Fibroblast of skin of scalp (primary cell): ENCODE data around the gene ARHGAP8.
"Not testable (repeated sequence)": the region's sequence is repeated elsewhere in the genome, so short reads cannot be mapped to it uniquely, and the experiment has no call there.

Source experiments
- DNase-seq: peaks from one replicate; pipeline ENCODE4 v3.0.0-alpha.2; 2013

Gene ARHGAP8

DNA sequence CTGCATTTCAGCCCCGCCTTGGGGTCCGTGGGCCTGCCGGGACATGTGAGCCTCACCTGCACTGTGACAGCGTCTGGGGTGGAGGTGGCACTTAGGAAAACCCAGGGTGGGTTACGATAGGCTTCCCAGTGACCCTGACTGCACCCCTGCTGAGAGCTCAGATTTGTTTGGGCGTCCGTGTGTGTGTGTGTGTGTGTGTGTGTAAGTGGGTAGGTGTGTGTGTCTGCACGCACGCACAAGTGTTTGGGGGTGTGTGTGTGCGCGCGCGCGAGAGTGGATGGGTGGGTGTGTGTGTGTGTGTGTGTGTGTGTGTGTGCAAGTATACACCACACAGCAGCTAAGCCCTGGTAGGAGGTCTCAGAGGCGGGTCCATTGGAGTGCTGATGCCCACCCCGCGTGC, 12.1 kb upstream of the ARHGAP8 start:
- DNase-seq: no peak

DNA sequence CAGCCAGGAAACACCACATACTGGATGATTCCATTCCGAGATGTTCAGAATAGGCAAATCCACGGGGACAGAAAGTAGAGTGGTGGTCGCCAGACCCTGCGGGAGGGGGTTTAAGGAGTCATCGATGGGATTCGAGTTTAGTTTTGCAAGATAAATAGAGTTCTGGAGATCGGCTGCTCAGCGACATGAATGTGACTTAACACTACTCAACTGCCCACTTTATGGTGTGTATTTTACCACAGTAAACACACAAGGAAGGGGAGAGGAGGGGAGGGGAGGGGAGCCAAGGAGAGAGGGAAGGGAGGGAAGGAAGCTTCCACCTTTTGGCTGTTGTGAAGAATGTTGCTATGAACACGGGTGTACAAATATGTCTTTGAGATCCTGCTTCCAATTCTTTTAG, 10.4 kb upstream of the ARHGAP8 start:
- DNase-seq: no peak

DNA sequence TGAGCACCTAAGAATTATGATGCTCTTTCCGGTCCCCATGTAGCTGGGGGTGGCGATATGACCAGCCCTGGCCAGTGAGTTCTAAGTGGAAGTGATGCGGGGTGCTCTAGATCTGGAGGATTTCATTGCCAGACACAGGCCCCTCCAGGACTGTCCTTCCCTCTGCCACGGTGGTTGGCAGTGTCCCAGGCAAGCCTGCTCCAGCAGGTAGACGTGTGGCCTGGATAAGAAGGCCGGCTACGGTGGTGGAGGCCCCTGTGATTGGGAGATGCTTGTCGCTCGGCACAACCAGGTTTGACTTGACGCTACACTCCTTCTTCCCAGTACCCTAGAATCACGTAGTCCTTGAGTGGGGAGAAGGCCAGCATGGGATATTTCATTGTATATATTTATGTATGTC, 9.1 kb upstream of the ARHGAP8 start:
- no peak for DNase-seq

DNA sequence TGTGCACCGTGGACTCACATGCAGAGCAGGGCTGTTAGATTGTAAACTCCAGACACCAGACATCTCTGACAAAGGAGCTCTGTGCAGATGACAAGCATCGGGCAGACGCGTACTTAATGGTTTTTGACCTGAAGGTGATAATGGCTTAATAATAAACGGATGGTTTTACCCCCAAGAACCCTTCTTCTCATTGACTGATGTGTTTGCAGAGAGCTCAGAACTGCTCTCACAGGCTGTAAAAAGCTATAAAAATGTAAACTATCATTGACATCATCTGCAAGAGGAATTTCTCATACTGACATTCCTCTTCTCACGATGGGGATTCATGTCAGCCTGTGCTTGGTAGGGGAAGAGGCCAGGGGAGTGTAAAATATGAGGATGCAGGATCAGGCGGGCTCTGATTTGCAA, 8.6 kb upstream of the ARHGAP8 start:
- peak; percentile 30 for DNase-seq

DNA sequence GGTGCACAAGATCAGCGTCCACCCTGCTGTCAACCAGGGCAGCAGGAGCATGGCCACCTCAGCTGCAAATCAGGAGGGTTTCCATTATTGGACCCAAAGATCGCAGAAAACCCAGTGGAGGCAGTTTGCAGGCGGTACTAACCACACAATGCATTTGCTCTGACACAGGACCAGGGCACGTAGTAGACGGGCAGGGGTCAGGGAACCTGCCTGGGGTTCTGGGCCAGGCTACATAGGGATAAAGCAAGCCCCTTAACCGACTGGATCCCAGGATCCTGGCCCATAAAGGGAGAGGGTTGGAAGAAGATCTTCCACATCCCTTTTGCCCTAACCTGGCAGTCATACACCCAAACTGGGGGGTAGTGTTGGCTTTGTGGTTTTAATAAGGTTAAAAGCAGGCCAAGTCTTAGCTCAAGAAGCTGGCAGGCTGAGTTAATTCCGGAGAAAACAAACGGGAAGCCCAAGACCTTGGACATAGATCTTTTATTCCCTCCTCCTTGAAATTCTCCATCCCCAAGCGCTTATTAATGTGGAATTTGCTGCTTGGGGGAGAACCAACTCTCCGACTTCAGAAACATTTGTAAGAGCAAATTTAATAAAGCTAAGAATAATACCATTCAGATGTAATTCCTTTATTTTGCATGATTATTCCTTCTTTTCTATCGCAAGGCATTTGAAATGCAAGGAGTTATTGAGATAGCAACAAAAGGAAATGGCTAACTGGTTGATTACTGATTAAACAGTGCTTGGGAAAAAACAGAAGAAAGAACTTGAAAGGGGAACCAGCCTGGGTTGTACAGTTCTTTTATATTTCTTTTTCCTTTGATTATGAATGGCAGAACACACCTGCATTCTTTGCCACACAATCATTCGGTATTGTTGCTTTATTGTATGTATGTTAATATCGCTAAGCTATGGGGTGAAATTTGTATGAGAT, 6.3 kb upstream of the ARHGAP8 start:
- DNase-seq: no peak

DNA sequence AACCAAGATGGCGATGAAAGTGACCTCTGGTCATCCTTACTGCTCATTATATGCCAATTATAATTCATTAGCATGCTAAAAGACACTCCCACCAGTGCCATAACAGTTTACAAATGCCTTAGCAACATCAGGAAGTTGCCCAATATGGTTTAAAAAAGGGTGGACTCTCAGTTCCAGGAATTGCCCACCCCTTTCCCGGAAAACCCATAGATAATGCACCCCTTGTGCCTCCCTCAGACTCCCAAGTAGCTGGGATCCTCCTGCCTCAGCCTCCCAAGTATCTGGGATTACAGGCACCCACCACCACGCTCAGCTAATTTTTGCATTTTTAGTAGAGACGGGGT, 4.6 kb upstream of the ARHGAP8 start:
- DNase-seq: not testable (repeated sequence)

DNA sequence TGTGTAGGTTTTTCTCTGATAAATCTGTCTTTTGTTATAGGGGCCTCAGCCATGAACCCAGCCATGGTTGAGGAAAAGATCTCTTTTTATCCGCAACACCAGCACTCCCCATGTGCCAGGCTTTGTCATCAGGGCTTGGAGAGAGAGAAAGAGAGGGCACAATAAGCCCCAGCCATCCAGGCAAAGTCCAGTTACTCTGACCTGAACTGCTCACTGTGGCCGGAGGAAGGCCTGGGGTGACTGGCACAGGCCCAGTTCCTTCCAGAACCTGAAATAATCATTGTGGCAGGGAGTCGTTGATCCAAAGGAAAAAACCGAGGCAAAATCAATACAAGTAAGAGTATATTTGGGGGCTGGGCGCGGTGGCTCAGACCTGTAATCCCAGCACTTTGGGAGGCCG, 3.9 kb upstream of the ARHGAP8 start:
- no peak for DNase-seq

DNA sequence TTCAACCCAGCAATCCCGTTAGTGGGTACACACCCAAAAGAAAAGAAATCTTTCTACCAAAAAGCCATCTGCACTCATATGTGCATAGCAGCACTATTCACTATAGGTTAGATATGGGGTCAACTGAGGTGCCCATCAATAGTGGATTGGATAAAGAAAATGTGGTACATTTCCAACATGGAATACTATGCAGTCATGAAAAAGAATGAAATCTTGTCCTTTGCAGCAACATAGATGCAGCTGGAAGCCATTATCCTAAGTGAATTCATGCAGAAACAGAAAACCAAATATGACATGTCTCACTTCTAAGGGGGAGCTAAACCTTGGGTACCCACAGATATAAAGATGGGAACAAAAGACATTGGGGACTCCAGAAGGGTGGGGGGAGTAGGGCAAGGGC, 1.9 kb upstream of the ARHGAP8 start:
- DNase-seq: no peak

DNA sequence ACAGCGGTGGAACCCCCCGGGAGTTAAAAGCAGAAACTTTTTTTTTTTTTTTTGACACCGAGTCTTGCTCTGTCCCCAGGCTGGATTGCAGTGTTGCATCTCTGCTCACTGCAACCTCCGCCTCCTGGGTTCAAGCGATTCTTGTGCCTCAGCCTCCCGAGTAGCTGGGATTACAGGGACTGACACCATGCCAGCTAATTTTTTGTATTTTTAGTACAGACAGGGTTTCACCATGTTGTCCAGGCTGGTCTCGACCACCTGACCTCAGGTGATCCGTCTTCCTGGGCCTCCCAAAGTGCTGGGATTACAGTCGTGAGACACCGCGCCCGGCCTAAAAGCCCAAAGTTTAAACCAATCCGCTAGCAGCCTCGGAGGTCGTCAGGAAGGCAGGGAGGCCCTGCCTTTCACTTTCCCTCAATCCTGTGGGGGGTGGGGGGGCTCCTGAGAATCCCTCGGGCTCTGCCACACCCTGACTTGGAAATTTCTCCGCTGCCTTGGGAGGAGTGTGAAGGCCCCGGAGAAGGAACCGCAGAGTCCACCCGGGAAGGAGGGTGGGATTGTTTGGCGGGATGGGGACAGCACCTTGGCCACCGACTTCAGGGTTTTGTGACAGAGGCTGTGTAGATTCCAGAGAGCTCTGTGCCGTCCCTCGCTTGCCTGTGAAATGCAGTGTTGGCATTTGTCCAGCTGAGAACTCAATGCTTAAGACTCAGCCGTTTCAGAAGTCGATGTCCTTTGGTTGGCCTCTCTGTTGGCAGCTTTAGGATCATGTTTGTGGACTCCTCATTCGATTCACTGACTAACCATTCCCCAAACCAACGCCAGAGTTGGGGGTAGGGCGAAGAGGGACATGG, 1.0 kb downstream of the ARHGAP8 start:
- peak; percentile 73 for DNase-seq

DNA sequence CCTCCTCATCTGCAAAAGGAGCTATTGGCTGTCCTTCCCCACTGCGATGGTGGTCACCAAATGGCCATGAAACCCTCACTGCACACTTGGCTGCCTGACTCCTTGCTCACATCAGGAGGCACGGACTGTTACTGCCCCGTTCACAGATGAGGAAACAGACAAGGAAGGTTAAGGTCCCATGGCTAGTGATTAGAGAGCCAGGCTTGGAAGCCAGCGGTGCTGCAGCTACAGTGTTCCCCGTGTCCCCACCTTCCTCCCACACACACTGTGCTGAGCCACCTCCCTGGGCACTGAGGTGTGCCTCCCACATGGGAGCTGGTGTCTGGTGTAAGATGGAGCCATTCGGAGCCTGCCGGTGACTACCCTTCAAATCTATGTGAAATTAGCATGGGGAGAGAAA, 2.6 kb downstream of the ARHGAP8 start:
- no peak for DNase-seq

DNA sequence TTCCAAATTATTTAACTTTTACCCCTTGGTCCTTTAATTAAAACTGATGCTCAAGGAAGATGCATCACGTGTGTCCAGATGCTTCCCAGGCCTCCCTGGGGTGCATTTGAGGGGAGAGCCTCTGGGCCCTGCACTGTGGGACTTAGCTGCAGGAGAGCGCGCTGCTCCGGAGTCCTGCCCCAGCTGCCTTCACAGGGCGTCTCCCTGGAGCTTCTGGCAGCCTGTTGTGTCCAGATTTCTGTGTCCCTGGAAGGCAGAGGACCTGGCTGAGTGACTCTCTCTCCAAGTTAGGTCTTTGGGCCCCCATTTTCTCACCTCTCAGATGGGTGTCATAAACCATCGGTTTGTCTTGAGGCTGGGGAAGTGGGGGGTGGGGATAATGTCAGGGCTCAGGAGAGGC, 3.0 kb downstream of the ARHGAP8 start:
- DNase-seq: no peak

DNA sequence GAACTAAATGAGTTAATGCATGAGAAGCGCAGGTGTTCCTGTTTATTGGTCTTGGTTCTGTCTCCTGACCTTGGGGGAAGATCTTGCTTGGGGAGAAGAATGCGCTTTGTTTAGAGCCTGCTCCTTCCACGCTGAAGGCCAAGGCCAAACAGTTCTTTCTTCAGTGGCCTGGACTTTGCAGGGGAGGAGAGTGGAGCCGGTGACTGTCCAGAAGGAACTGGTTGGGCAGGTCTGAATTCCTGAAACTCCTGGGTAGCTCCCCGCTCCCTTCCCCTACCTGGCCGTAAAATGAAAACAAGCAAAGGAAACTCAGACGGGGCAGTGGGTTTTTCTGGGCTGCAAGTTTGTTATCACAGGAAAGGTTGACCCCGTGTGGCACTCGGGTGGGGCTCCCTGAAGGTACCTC, 3.6 kb downstream of the ARHGAP8 start:
- DNase-seq: no peak

DNA sequence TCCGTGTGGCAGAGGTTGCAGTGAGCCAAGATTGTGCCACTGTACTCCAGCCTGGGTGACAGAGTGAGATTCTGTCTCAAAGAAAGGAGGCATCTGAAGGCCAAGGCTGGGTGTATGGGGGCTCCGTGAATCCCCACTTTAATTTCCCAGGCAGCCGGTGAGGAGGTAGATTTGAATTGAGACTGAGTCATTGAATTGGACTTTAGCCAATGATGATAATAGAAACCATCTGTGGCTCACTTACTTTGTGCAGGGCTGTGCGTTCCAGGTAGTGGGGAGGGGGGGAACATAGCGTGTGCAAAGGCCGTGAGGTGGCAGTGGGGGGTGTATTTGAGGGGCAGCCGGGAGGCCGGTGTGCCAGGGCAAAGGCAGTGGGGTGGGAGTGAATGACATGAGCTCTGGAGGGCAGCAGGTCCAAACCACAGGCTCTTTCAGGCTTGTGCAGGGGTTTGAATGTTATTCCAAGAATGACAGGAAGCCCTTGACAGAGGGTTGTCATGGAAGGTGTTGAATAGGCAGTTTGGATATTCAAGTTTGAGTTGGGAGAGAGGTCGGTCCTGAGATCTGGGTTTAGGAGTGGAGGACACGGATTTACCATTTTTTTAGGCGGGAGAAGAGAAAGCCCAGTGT, 6.1 kb downstream of the ARHGAP8 start:
- peak; percentile 49 for DNase-seq

DNA sequence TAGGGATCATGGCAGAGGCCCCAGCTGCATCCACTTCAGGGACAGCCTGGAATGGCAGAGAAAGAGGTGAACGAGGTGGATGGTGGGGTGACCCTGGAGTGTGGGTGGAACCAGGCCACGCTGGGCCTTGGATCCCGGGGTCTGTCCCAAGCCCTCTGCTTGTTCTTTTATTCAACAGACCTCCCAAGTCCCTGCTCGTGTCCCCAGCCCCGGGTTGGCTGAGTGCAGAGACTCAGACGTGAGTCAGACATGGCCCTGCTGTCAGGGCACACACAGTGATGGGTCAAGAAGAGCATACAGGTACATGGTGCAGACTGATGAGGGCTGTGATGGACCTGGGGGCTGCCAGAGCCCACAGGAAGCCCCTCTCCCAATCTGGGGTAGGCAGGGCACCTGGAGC, 6.6 kb downstream of the ARHGAP8 start:
- DNase-seq: no peak

DNA sequence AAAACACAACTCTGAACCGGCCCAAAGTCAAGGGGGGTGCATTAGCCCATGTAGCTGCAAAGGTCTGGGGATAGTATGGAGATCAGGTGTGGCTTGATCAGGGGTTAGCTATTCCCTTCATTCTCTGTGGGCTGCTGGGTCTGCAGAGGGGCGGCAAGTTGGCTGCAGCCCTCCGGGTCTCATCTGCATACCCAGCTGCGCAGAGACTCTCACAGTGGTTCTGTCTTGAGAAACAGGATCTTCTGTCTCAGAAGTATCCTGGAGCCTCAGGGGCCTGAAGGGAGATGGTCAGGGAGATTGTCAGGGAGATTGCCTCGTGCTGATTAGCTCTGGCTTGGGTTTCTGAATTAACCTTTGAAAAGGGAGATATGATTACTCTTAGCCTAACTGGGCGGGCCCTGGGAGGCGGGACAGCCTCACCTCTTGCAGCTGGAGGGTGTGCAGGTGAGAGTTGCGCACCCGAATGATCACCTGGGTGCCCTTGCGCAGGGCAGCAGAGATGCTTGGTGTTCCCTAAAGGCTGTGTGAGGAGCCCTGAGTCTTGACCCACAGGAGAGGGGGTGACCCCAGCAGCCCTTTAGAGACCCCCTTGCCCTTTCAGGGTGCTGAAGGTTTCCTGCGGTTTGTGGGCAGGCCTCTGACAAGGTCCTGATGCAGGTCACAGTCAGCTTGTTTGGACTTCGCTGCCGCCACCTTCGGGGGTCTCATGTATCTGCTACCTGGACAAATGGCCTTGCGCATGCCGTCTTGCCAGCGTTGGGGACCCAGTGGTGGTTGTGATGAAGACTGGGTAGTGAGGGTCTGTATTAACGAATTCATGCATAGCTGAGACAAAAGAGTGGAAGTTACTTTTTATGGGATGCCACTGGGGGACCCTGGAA, 7.3 kb downstream of the ARHGAP8 start:
- DNase-seq: no peak

DNA sequence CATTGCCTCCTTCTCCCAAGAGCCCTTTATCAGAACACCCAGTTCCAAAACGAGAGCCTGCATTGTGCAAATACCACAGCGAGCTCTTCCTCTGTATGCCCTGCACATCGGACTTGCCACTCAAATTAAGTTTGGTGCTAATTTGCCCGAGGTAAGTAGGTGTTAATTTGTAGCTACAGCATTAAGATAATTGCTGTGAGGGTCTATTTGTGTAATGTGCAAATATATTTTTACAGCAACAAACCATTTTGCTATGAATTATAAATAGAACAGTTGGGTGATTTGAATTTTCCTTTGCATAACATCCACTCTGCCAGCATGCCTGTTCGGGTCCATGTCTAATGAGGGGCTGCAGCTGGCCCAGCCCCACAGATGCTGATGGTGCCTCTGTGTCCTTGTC, 8.1 kb downstream of the ARHGAP8 start:
- DNase-seq: no peak

DNA sequence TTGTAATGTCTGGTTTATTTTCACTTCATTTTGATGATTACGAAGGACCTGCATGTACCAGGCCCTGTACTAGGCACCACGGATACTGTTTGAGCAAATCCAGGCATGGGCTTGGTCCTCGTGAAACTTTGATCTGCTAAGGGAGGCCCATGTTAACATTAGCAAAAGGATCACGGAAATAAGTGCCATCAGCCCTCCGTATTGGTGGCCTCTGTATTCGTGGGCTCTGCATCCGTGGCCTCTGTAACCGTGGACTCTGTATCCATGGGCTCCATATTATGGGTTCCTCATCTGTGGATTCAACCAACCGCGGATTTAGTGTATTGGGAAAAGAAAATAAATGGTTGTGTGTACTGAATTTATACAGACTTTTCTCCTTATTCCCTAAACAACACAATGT, 8.7 kb downstream of the ARHGAP8 start:
- DNase-seq: no peak

DNA sequence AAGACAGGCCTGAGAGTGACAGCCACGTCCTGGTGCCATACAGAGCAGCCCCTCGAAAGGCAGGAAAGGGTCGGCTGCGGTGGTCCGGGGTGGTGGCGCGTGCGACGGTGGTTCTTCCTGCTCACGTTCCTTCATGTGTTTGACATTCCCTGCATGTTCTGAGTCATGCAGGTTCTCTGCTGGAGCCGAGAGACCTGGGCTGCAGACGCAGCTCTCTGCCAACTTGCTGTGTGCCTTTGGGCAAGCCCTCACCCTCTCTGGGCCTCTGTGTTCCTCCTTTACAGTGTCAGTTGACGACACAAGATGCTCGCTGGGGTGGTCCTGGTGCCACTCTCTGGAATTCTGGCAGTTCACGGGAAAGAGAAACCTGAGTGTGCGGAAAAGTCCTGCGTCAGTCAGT, 12.0 kb downstream of the ARHGAP8 start:
- DNase-seq: no peak

DNA sequence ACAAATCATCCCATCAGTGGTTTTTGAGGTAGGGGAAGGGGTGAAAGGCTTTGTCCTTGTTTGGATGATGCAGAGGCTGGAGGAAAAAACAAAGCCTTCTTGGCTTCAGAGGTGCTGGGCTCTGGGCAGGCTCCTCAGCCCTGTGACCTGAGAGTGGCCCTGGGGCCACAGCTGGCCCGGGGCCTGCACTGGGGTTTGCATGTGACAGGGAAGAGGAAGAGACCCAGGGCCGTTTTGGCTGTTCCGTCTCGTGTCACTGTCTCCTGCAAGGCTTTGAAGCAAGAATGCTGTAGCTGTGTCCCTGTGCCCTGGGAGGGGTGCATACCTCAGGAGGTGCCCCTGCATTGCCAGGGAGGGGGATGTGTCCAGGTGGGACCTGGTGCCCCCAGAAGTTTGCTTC, 12.6 kb downstream of the ARHGAP8 start:
- DNase-seq: no peak

DNA sequence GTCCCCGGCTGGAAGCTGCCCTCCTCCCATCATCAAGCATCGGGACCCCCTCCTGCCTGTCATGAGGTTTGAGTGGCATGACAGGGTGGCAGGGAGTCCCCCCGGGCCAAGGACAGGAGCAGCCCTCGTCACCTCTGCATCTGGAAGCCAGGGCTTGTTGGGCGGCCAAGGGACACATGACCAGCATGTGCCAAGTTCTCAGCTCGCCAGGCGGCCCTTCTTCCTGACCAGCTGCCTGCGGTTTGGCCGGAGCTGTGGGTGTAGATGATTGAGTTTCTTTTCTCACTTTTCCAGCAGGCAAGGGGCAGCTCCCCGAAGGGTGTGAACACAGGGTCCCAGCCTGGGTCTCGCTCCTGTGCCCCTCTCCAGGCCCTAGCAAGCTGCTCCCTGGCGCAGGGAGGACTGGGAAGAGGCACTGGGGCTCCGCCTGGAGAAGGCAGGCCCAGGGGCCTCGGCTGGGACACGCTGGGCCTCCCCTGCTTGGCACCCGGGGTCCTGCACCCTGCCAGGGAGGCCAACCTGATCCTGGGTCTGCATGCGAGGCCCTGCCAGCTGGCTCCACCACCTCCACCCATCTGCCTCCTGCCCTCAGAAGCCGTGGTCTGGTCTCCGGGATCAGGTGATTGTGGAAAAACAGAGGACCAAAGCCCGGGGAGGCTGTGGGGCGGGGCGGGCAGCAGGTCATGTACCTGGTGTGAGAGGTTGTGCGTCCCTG, 13.4 kb downstream of the ARHGAP8 start:
- DNase-seq: no peak

DNA sequence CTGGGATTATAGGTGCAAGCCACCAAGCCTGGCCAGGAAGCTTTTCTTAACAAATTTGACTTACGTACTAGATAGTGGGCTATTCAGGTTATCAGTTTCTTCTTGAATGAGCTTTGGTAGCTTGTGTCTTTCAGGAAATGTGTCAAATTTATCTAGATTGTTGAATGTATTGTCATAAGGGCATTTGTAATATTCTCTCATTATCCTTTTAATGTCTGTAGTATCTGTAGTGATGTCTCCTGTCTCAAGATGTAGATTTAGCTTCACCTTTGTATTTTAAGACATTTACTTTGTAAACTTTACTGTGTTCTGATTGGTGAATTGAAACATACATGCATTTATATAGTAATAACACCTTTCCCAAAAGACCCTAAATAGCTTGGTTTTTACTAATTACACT, 20.7 kb downstream of the ARHGAP8 start:
- DNase-seq: no peak

DNA sequence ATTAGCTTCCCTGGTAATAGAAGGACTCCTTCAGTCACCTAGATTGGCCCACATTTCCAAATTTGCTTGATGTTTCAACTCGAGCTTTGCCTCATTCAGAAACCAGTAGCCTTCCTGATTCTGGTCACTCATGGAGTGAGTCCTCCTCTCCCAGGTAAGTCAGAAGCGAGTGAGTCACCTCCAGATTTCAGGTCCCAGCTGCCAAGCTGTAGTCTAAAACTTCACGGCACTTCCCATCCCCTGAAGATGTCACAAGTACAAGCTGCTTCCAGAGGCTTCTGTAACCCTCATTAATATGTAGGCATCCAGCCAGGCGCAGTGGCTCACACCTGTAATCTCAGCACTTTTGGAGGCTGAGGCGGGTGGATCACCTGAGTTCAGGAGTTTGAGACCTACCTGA, 23.5 kb downstream of the ARHGAP8 start:
- no peak for DNase-seq
